ENCODE measurements around the gene PLCH1. TPM values are rescaled to one million over a fixed set of nuclear protein-coding genes. Genes with fewer than 3 reads are reported as not detected.

Gene PLCH1
- total RNA-seq, 1 donor, result 0.36 TPM

DNA sequence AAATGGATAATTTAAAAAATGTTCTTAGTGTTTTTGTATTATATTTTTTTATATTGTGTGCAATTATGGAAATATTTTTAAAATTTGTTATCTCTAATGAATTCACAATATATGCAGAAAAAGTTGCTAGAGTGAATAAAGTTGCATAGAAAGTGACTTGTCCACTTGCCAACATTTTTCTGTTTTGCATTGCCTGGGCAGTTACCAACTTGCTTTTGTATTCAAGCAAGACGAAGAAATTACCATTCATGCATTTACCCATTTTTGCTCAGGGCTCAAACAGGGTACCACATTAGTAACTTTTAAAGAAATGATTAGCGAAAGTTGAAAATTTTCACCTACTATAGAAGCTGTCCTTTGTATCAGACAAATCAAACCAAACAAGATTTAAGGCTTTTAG, 298.5 kb downstream of the PLCH1 start:
- TF ChIP-seq, protein P1, sequence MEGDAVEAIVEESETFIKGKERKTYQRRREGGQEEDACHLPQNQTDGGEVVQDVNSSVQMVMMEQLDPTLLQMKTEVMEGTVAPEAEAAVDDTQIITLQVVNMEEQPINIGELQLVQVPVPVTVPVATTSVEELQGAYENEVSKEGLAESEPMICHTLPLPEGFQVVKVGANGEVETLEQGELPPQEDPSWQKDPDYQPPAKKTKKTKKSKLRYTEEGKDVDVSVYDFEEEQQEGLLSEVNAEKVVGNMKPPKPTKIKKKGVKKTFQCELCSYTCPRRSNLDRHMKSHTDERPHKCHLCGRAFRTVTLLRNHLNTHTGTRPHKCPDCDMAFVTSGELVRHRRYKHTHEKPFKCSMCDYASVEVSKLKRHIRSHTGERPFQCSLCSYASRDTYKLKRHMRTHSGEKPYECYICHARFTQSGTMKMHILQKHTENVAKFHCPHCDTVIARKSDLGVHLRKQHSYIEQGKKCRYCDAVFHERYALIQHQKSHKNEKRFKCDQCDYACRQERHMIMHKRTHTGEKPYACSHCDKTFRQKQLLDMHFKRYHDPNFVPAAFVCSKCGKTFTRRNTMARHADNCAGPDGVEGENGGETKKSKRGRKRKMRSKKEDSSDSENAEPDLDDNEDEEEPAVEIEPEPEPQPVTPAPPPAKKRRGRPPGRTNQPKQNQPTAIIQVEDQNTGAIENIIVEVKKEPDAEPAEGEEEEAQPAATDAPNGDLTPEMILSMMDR (IDR thresholded peaks at IDR 0.05; ENCODE audit: extremely low read depth, low read depth, low read length), result no peak
- H3K27me3 ChIP-seq (ENCODE audit: insufficient read depth, low read length), result no peaks in the 10 kb centered on the region
- no peak overlapping the region for H3K4me2 ChIP-seq (ENCODE audit: insufficient read depth, low read length)

DNA sequence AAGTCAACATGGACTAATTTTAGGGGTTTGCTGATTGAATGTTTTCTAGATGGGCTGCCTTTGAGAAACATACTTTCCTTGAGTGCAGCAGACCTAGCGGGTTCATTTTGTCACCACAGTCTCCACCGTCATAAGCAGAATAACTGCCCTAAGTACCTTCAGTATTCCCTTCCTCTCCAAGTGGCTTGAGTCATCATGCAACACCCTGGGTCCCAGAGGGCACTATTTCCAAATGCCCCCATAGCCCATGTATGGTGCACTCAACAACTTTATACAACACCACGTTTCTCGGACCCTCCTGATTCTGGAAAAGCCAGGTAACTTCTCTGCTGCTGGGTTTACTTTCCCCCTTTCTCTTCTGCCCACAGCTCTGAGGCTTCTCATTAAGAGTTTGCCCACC, 300.1 kb downstream of the PLCH1 start:
- Histone ChIP-seq H4K20me1 (ENCODE audit: insufficient read depth, low read length) (no peaks in the 10 kb centered on the region), H3K4me1 (ENCODE audit: insufficient read depth, low read length) (peaks cover 20% of the 10 kb centered on the region), H3K36me3 (ENCODE audit: insufficient read depth, low read length) (no peaks in the 10 kb centered on the region), H3K4me2 (ENCODE audit: insufficient read depth, low read length) (no peak overlapping the region), H3K27me3 (ENCODE audit: insufficient read depth, low read length) (no peaks in the 10 kb centered on the region), H3K79me2 (ENCODE audit: insufficient read depth, low read length) (no peaks in the 10 kb centered on the region), H3K4me3 (ENCODE audit: insufficient read depth, low read length) (no peak overlapping the region), H3K9me3 (ENCODE audit: low read depth, low read length) (no peaks in the 10 kb centered on the region), H2AFZ (ENCODE audit: low read length) (no peak overlapping the region), H3K27ac (ENCODE audit: low read depth, low read length) (no peak overlapping the region)
- no peak for DNase-seq (ENCODE audit: insufficient read length, low spot score, missing footprints)
- TF ChIP-seq, protein P1 (IDR thresholded peaks at IDR 0.05; ENCODE audit: extremely low read depth, low read depth, low read length), result no peak

More for the DNA sequence above, 298.5 kb downstream of the PLCH1 start:
- peaks cover 24% of the 10 kb centered on the region for H3K4me1 ChIP-seq (ENCODE audit: insufficient read depth, low read length)
- H3K79me2 ChIP-seq (ENCODE audit: insufficient read depth, low read length), result no peaks in the 10 kb centered on the region
- no peak overlapping the region for H3K4me3 ChIP-seq (ENCODE audit: insufficient read depth, low read length)
- DNase-seq (ENCODE audit: insufficient read length, low spot score, missing footprints), result no peak
- no peaks in the 10 kb centered on the region for H3K9me3 ChIP-seq (ENCODE audit: low read depth, low read length)
- no peaks in the 10 kb centered on the region for H3K36me3 ChIP-seq (ENCODE audit: insufficient read depth, low read length)
- no peak overlapping the region for H3K27ac ChIP-seq (ENCODE audit: low read depth, low read length)
- H4K20me1 ChIP-seq (ENCODE audit: insufficient read depth, low read length), result no peaks in the 10 kb centered on the region
- H2AFZ ChIP-seq (ENCODE audit: low read length), result no peak overlapping the region

DNA sequence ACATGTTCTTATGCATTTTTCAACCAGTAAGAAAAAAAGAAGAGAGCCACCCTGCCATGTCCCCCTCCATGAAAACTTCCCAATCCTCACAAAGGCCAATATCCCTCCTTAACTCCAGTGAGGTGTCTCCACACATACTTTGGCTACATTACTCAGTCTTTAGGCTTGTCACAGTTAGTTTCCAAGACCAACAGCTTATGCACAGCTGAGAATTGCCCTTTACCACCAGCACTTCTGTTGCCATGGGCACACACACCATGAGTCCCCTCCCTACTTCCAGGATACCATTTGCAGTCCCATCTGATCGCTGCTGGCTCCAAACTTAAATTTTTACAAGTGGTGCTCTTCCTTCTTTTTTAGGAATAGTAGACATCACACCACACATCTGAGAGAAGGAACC, 301.1 kb downstream of the PLCH1 start:
- no peaks in the 10 kb centered on the region for H3K9me3 ChIP-seq (ENCODE audit: low read depth, low read length)

DNA sequence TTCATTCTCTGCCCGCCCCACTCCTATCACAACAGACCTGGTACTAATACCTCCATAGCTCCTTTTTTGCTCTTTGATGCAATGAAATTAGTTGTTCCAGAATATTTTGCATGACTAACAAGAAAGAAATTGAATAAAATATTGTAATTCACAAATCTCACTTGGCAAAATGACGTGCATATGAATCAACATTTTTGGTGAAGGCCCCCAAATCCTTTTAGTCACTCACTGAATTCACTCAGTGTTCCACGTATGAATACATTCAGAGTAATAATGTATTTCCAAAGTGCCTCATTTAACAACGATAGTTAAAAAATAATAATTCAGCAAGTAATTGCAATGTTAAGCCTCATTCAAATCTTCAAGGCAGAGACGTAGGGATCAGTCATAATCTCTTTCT, 302.8 kb downstream of the PLCH1 start:
- peak overlapping the region; percentile 66 for H3K27ac ChIP-seq (ENCODE audit: low read depth, low read length)
- peaks cover 19% of the 10 kb centered on the region for H3K4me1 ChIP-seq (ENCODE audit: insufficient read depth, low read length)
- H3K36me3 ChIP-seq (ENCODE audit: insufficient read depth, low read length), result no peaks in the 10 kb centered on the region
- H3K9me3 ChIP-seq (ENCODE audit: low read depth, low read length), result no peaks in the 10 kb centered on the region
- no peak overlapping the region for H3K4me3 ChIP-seq (ENCODE audit: insufficient read depth, low read length)
- no peaks in the 10 kb centered on the region for H3K79me2 ChIP-seq (ENCODE audit: insufficient read depth, low read length)
- TF ChIP-seq, protein P1 (IDR thresholded peaks at IDR 0.05; ENCODE audit: extremely low read depth, low read depth, low read length), result no peak
- DNase-seq (ENCODE audit: insufficient read length, low spot score, missing footprints), result peak; percentile 50
- no peaks in the 10 kb centered on the region for H4K20me1 ChIP-seq (ENCODE audit: insufficient read depth, low read length)
- no peak overlapping the region for H2AFZ ChIP-seq (ENCODE audit: low read length)
- no peaks in the 10 kb centered on the region for H3K27me3 ChIP-seq (ENCODE audit: insufficient read depth, low read length)
- peak overlapping the region; percentile 40 for H3K4me2 ChIP-seq (ENCODE audit: insufficient read depth, low read length)

More for the DNA sequence above, 301.1 kb downstream of the PLCH1 start:
- TF ChIP-seq, protein P1 (IDR thresholded peaks at IDR 0.05; ENCODE audit: extremely low read depth, low read depth, low read length), result no peak
- no peaks in the 10 kb centered on the region for H3K27me3 ChIP-seq (ENCODE audit: insufficient read depth, low read length)
- H2AFZ ChIP-seq (ENCODE audit: low read length), result no peak overlapping the region
- no peak overlapping the region for H3K27ac ChIP-seq (ENCODE audit: low read depth, low read length)
- no peak overlapping the region for H3K4me3 ChIP-seq (ENCODE audit: insufficient read depth, low read length)
- H3K79me2 ChIP-seq (ENCODE audit: insufficient read depth, low read length), result no peaks in the 10 kb centered on the region
- H4K20me1 ChIP-seq (ENCODE audit: insufficient read depth, low read length), result no peaks in the 10 kb centered on the region
- no peaks in the 10 kb centered on the region for H3K36me3 ChIP-seq (ENCODE audit: insufficient read depth, low read length)
- peak; percentile 46 for DNase-seq (ENCODE audit: insufficient read length, low spot score, missing footprints)
- H3K4me2 ChIP-seq (ENCODE audit: insufficient read depth, low read length), result no peak overlapping the region
- peaks cover 16% of the 10 kb centered on the region for H3K4me1 ChIP-seq (ENCODE audit: insufficient read depth, low read length)
